IPS-20b (cell line): ENCODE data around the gene SPECC1.
"Not testable (repeated sequence)": the region's sequence is repeated elsewhere in the genome, so short reads cannot be mapped to it uniquely, and the experiment has no call there.

Experiments used
- H3K27ac ChIP-seq: one replicate; pipeline ENCODE4 v1.5.1; 2013; ENCODE audit warnings: low read length
- H3K27me3 ChIP-seq: 2 replicates; pipeline ENCODE4 v1.6.1; 2013; ENCODE audit warnings: mild to moderate bottlenecking, low read length, inconsistent platforms; ENCODE audit not compliant: insufficient read depth
- H3K36me3 ChIP-seq: 2 replicates; pipeline ENCODE4 v1.6.1; 2013; ENCODE audit warnings: low read depth, mild to moderate bottlenecking, inconsistent platforms, low read length, moderate library complexity; ENCODE audit not compliant: insufficient read depth
- H3K4me1 ChIP-seq: 2 replicates; pipeline ENCODE4 v1.6.1; 2013; ENCODE audit warnings: mild to moderate bottlenecking, control low read depth, inconsistent platforms, low read length, moderate library complexity; ENCODE audit not compliant: insufficient read depth
- H3K4me3 ChIP-seq: 2 replicates; pipeline ENCODE4 v1.5.1; 2013; ENCODE audit warnings: mild to moderate bottlenecking, low read length, inconsistent platforms
- H3K9ac ChIP-seq: 2 replicates; pipeline ENCODE4 v1.6.1; 2013; ENCODE audit warnings: low read depth, mild to moderate bottlenecking, inconsistent platforms, low read length, moderate library complexity
- H3K9me3 ChIP-seq: 2 replicates; pipeline ENCODE4 v1.6.1; 2013; ENCODE audit warnings: mild to moderate bottlenecking, low read depth, low read length, inconsistent platforms; ENCODE audit not compliant: insufficient read depth

SPECC1 gene

GRCh38 chr17:20009302-20010098, at the start of gene SPECC1:
SPECC1 (plus strand) TSS chr17:20009359; CDS start chr17:20096652, 87,293 bp downstream.
- Histone ChIP-seq H3K4me1 (no peaks in the 10 kb centered on the region; the same call in 1 of the 2 replicates), H3K27ac (no peak within 1 kb of the TSS), H3K36me3 (no peaks in the 10 kb centered on the region), H3K27me3 (peaks cover 39% of the 10 kb centered on the region), H3K4me3 (peak within 1 kb of the TSS; percentile 99), H3K9ac (peak within 1 kb of the TSS; percentile 80), H3K9me3 (no peaks in the 10 kb centered on the region)

GRCh38 chr17:19962954-19963353, 46.2 kb upstream of the SPECC1 start:
- H3K36me3 ChIP-seq: peaks cover 84% of the 10 kb centered on the region
- H3K9me3 ChIP-seq, H3K27ac ChIP-seq, H3K4me3 ChIP-seq, H3K4me1 ChIP-seq, H3K27me3 ChIP-seq, H3K9ac ChIP-seq: not testable (repeated sequence)

- H3K4me3 ChIP-seq: no peak overlapping the region
- H3K36me3 ChIP-seq: peaks cover 43% of the 10 kb centered on the region
- H3K4me1 ChIP-seq: no peaks in the 10 kb centered on the region; the same call in 1 of the 2 replicates
- H3K9ac ChIP-seq: no peak overlapping the region
- H3K27ac ChIP-seq: no peak overlapping the region
- H3K9me3 ChIP-seq: no peaks in the 10 kb centered on the region
- H3K27me3 ChIP-seq: no peaks in the 10 kb centered on the region
Measured at GRCh38 chr17:19973156-19973555, 36.0 kb upstream of the SPECC1 start.

GRCh38 chr17:19975601-19976000, 33.6 kb upstream of the SPECC1 start:
- peaks cover 12% of the 10 kb centered on the region; the same call in 1 of the 2 replicates for H3K9me3 ChIP-seq
- H3K4me1 ChIP-seq: peaks cover 4% of the 10 kb centered on the region; the same call in 1 of the 2 replicates
- H3K27me3 ChIP-seq: no peaks in the 10 kb centered on the region
- 0 out of 2 replicates have a peak overlapping the region, but pooled peaks have one; percentile 6 for H3K4me3 ChIP-seq
- H3K9ac ChIP-seq: no peak overlapping the region
- H3K27ac ChIP-seq: no peak overlapping the region
- H3K36me3 ChIP-seq: peaks cover 20% of the 10 kb centered on the region

- Histone ChIP-seq H3K9me3 (peaks cover 12% of the 10 kb centered on the region; the same call in 1 of the 2 replicates), H3K27ac (peak within 1 kb of the TSS; percentile 96), H3K36me3 (peaks cover 11% of the 10 kb centered on the region; the same call in 1 of the 2 replicates), H3K4me1 (peaks cover 4% of the 10 kb centered on the region; the same call in 1 of the 2 replicates), H3K9ac (peak within 1 kb of the TSS; percentile 98), H3K4me3 (peak within 1 kb of the TSS; percentile 98), H3K27me3 (no peaks in the 10 kb centered on the region)
Measured at GRCh38 chr17:19977293-19978208, 31.6 kb upstream of the SPECC1 start, which contains the start of gene AKAP10. AKAP10 (minus strand) TSS chr17:19977828; CDS start chr17:19977679, 149 bp downstream.

- peak overlapping the region; percentile 98 for H3K9ac ChIP-seq
- H3K27me3 ChIP-seq: no peaks in the 10 kb centered on the region
- H3K36me3 ChIP-seq: peaks cover 11% of the 10 kb centered on the region; the same call in 1 of the 2 replicates
- H3K27ac ChIP-seq: peak overlapping the region; percentile 93
- H3K4me1 ChIP-seq: peaks cover 4% of the 10 kb centered on the region; the same call in 1 of the 2 replicates
- H3K4me3 ChIP-seq: peak overlapping the region; percentile 98
- H3K9me3 ChIP-seq: peaks cover 12% of the 10 kb centered on the region; the same call in 1 of the 2 replicates
Measured at GRCh38 chr17:19978209-19978802, 30.9 kb upstream of the SPECC1 start.

GRCh38 chr17:19978805-19979211, 30.4 kb upstream of the SPECC1 start:
- Histone ChIP-seq H3K36me3 (peaks cover 11% of the 10 kb centered on the region; the same call in 1 of the 2 replicates), H3K9me3 (peaks cover 12% of the 10 kb centered on the region; the same call in 1 of the 2 replicates), H3K4me3 (peak overlapping the region; percentile 98; the same call in 1 of the 2 replicates), H3K4me1 (peaks cover 4% of the 10 kb centered on the region; the same call in 1 of the 2 replicates), H3K27me3 (no peaks in the 10 kb centered on the region), H3K27ac (peak overlapping the region; percentile 93), H3K9ac (peak overlapping the region; percentile 98; the same call in 1 of the 2 replicates)

- Histone ChIP-seq H3K27ac (no peak overlapping the region), H3K9ac (no peak overlapping the region), H3K27me3 (no peaks in the 10 kb centered on the region)
Measured at GRCh38 chr17:19979917-19980770, 29.0 kb upstream of the SPECC1 start.

GRCh38 chr17:19986941-19987861, 22.0 kb upstream of the SPECC1 start:
- Histone ChIP-seq H3K9me3 (no peaks in the 10 kb centered on the region), H3K36me3 (no peaks in the 10 kb centered on the region), H3K4me3 (no peak overlapping the region), H3K27me3 (no peaks in the 10 kb centered on the region), H3K27ac (no peak overlapping the region), H3K4me1 (peaks cover 18% of the 10 kb centered on the region; the same call in 1 of the 2 replicates), H3K9ac (peak overlapping the region; percentile 68; the same call in 1 of the 2 replicates)

More at GRCh38 chr17:19979917-19980770, 29.0 kb upstream of the SPECC1 start:
- Histone ChIP-seq H3K4me3 (no peak overlapping the region), H3K36me3 (peaks cover 4% of the 10 kb centered on the region; the same call in 1 of the 2 replicates), H3K9me3 (peaks cover 12% of the 10 kb centered on the region; the same call in 1 of the 2 replicates), H3K4me1 (peaks cover 4% of the 10 kb centered on the region; the same call in 1 of the 2 replicates)
